ENCODE data around the gene FKBP7. TPM values are rescaled to one million over a fixed set of nuclear protein-coding genes. Genes with fewer than 3 reads are reported as not detected.

Gene FKBP7
- polyA plus RNA-seq, 1 donor (not counting 4 experiments of a cell fraction or from before 2014, with no cell fraction given), result 2.4 TPM

GRCh38 chr2:178417916-178418315, 60.5 kb downstream of the FKBP7 start:
- Histone ChIP-seq H4K20me1 (ENCODE audit: control insufficient read depth, extremely low read depth, insufficient read depth, low read length) (no peaks in the 10 kb centered on the region), H3K79me2 (ENCODE audit: control insufficient read depth, insufficient read depth, low read length) (peaks cover 7% of the 10 kb centered on the region), H3K4me3 (ENCODE audit: control insufficient read depth in 2 of 3, extremely low read depth in 1 of 3, insufficient read depth in 2 of 3, low read depth in 1 of 3, low read length in 3 of 3) (no peak overlapping the region), H2AFZ (ENCODE audit: control insufficient read depth, low read length) (no peak overlapping the region), H3K27me3 (ENCODE audit: control insufficient read depth, extremely low read depth, insufficient read depth, low read length) (no peaks in the 10 kb centered on the region), H3K36me3 (ENCODE audit: control insufficient read depth in 2 of 2, extremely low read depth in 1 of 2, insufficient read depth in 2 of 2, low read length in 2 of 2) (peaks cover 0 to 6% of the 10 kb centered on the region in 2 experiments), H3K9me1 (ENCODE audit: control insufficient read depth, extremely low read depth, insufficient read depth, low read length) (no peaks in the 10 kb centered on the region), H3K9me3 (ENCODE audit: control insufficient read depth, low read depth, low read length) (no peaks in the 10 kb centered on the region), H3K9ac (ENCODE audit: control insufficient read depth, extremely low read depth, insufficient read depth, low read length) (no peak overlapping the region), H3K4me2 (ENCODE audit: control insufficient read depth, extremely low read depth, insufficient read depth, low read depth, low read length) (peak overlapping the region; percentile 58), H3K4me1 (ENCODE audit: control insufficient read depth, extremely low read depth, insufficient read depth, low read length) (peaks cover 41% of the 10 kb centered on the region), H3K27ac (ENCODE audit: control insufficient read depth, insufficient read depth, low read length) (peak overlapping the region; percentile 55)
- FAIRE-seq, result peak; percentile 34
- no peak for DNase-seq (ENCODE audit: low read depth, low spot score)
- dilution Hi-C loops (cut with MboI; ENCODE audit: extremely low pct_ligation_motif_present, low sequenced_read_pairs), result no loop called here
- TF ChIP-seq EZH2 (IDR thresholded peaks at IDR 0.05; ENCODE audit: low read length) (no peak), CTCF (optimal IDR thresholded peaks at IDR 0.05 in 1 of 3, IDR thresholded peaks at IDR 0.05 in 1 of 3, conservative IDR thresholded peaks at IDR 0.05 in 1 of 3; ENCODE audit: extremely low read depth in 1 of 3, insufficient read depth in 2 of 3, low read length in 3 of 3) (no peak)

- TF ChIP-seq EZH2 (IDR thresholded peaks at IDR 0.05; ENCODE audit: low read length) (no peak), CTCF (optimal IDR thresholded peaks at IDR 0.05 in 1 of 3, IDR thresholded peaks at IDR 0.05 in 1 of 3, conservative IDR thresholded peaks at IDR 0.05 in 1 of 3; ENCODE audit: extremely low read depth in 1 of 3, insufficient read depth in 2 of 3, low read length in 3 of 3) (no peak)
- dilution Hi-C loops (cut with MboI; ENCODE audit: extremely low pct_ligation_motif_present, low sequenced_read_pairs), result no loop called here
- peaks cover 4% of the 10 kb centered on the region for H3K79me2 ChIP-seq (ENCODE audit: control insufficient read depth, insufficient read depth, low read length)
Observed at GRCh38 chr2:178415979-178416378, 62.4 kb downstream of the FKBP7 start.

More at GRCh38 chr2:178415979-178416378, 62.4 kb downstream of the FKBP7 start:
- Histone ChIP-seq H3K36me3 (ENCODE audit: control insufficient read depth in 2 of 2, extremely low read depth in 1 of 2, insufficient read depth in 2 of 2, low read length in 2 of 2) (no peaks in the 10 kb centered on the region), H3K4me3 (ENCODE audit: control insufficient read depth in 2 of 3, extremely low read depth in 1 of 3, insufficient read depth in 2 of 3, low read depth in 1 of 3, low read length in 3 of 3) (no peak overlapping the region), H3K4me2 (ENCODE audit: control insufficient read depth, extremely low read depth, insufficient read depth, low read depth, low read length) (no peak overlapping the region), H3K9me3 (ENCODE audit: control insufficient read depth, low read depth, low read length) (no peaks in the 10 kb centered on the region), H2AFZ (ENCODE audit: control insufficient read depth, low read length) (no peak overlapping the region), H4K20me1 (ENCODE audit: control insufficient read depth, extremely low read depth, insufficient read depth, low read length) (no peaks in the 10 kb centered on the region), H3K9me1 (ENCODE audit: control insufficient read depth, extremely low read depth, insufficient read depth, low read length) (no peaks in the 10 kb centered on the region), H3K9ac (ENCODE audit: control insufficient read depth, extremely low read depth, insufficient read depth, low read length) (no peak overlapping the region), H3K27ac (ENCODE audit: control insufficient read depth, insufficient read depth, low read length) (no peak overlapping the region), H3K4me1 (ENCODE audit: control insufficient read depth, extremely low read depth, insufficient read depth, low read length) (peaks cover 30% of the 10 kb centered on the region), H3K27me3 (ENCODE audit: control insufficient read depth, extremely low read depth, insufficient read depth, low read length) (no peaks in the 10 kb centered on the region)
- FAIRE-seq (no peak), DNase-seq (ENCODE audit: low read depth, low spot score) (no peak)
